ENCODE measurements around the gene GLDN. TPM values are rescaled to one million over a fixed set of nuclear protein-coding genes. Genes with fewer than 3 reads are reported as not detected.

Gene GLDN
- total RNA-seq, 4 donors from 2014 or later = 68.6 to 85.4 (median 79.3) TPM

DNA sequence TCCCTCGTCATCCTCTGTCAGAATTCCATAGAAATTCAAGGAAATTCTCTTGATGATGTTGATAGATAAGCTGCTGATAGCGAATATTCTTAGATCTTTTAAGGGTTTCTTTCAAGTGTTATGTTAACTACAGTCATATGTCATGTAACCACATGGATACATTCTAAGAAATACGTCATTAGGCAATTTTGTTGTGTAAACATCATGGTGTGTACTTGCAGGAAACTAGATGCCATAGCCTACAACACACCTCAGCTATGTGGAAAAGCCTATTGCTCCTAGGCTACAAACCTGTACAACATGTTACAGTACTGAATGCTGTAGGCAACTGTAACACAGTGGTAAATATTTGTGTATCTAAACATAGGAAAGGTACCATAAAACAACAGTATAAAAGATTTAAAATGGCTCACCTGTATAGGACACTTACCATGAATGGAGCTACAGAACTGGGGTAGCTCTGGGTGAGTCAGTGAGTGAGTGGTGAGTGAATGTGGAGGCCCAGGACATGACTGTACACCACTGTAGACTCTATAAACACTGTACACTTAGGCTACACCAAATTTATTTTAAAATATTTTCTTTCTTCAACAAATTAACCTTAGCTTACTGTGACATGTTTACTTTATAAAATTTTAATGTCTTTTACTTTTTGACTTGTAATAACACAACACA lies 34.6 kb downstream of the GLDN start:
- TF ChIP-seq EP300 (IDR thresholded peaks at IDR 0.05) (no peak), POLR2A (IDR thresholded peaks at IDR 0.05) (no peak)
- TF ChIP-seq, protein P1, sequence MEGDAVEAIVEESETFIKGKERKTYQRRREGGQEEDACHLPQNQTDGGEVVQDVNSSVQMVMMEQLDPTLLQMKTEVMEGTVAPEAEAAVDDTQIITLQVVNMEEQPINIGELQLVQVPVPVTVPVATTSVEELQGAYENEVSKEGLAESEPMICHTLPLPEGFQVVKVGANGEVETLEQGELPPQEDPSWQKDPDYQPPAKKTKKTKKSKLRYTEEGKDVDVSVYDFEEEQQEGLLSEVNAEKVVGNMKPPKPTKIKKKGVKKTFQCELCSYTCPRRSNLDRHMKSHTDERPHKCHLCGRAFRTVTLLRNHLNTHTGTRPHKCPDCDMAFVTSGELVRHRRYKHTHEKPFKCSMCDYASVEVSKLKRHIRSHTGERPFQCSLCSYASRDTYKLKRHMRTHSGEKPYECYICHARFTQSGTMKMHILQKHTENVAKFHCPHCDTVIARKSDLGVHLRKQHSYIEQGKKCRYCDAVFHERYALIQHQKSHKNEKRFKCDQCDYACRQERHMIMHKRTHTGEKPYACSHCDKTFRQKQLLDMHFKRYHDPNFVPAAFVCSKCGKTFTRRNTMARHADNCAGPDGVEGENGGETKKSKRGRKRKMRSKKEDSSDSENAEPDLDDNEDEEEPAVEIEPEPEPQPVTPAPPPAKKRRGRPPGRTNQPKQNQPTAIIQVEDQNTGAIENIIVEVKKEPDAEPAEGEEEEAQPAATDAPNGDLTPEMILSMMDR (IDR thresholded peaks at IDR 0.05) = no peak
- H3K36me3 ChIP-seq = no peaks in the 10 kb centered on the region

DNA sequence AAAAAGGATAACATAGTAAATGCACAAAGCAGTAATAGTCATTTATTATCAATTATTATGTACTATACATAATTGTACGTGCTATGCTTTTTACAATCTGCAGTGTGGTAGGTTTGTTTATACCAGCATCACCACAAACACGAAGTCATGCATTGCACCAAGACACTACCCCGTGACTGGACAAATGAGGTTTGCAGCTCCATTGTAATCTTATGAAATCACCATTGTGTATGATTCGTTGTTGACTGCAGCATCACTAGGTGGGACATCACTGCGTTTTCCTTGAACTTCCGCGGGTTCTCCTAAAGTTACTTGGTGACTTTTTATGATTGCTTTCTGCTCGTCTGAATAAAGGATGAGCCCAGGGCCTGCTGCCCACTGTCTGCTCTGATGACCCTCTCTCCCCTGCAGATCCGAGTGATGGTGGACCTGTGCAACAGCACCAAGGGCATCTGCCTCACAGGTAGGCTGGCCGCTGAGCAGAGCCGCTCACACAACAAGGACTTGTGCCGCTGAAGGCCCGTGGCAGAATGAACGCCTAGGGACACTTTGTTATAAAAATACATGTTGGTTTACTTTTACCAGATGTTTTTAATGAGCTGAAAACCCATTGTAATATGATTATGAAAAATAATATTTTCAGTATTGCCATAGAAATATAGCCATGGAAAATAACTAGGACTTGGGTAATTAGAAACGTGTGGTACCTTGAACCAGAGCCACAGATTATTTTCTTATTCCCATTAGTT lies 35.8 kb downstream of the GLDN start:
- DNase-seq (ENCODE audit: low spot score in 2 of 2) = no peak
- 77 to 78% methylated on average over 15 of the region's 15 CpGs for WGBS, 2 donors
- Histone ChIP-seq H3K9me3 (no peaks in the 10 kb centered on the region), H3K4me3 (no peak overlapping the region), H3K27ac (no peak overlapping the region), H3K4me1 (peaks cover 0 to 11% (median 0%) of the 10 kb centered on the region in 4 donors), H3K36me3 (no peaks in the 10 kb centered on the region), H3K27me3 (no peaks in the 10 kb centered on the region)
- TF ChIP-seq, protein P1 (IDR thresholded peaks at IDR 0.05) = no peak
- TF ChIP-seq EP300 (IDR thresholded peaks at IDR 0.05) (no peak), POLR2A (IDR thresholded peaks at IDR 0.05) (no peak)

More for the DNA sequence above, 34.6 kb downstream of the GLDN start:
- Histone ChIP-seq H3K9me3 (no peaks in the 10 kb centered on the region), H3K4me3 (no peak overlapping the region), H3K4me1 (peaks cover 0 to 10% (median 0%) of the 10 kb centered on the region in 4 donors), H3K27me3 (no peaks in the 10 kb centered on the region), H3K27ac (no peak overlapping the region)
- 87 to 89% methylated on average over 3 of the region's 3 CpGs for WGBS, 2 donors
- no peak for DNase-seq (ENCODE audit: low spot score in 2 of 2)

DNA sequence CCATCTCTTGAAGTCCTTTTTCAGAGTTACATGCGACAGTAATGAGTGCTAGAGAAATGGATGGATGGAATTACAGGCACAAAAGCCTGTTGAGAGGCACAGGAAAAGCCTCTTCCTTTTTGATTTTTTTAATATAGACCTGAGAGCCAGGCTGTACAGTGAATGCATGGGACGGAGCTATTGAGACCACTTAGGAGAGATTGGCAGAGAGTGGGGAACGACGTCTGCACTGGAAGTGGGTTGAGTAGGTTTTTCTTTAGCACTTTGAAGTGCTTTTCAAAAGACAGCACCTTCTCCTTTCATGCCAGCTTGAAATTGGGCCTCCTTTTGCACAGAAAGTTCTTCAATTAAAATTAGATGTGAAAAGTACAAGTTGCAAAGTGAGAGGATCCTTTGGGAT lies 37.0 kb downstream of the GLDN start:
- WGBS, 2 donors = 92 to 93% methylated on average over 4 of the region's 4 CpGs

DNA sequence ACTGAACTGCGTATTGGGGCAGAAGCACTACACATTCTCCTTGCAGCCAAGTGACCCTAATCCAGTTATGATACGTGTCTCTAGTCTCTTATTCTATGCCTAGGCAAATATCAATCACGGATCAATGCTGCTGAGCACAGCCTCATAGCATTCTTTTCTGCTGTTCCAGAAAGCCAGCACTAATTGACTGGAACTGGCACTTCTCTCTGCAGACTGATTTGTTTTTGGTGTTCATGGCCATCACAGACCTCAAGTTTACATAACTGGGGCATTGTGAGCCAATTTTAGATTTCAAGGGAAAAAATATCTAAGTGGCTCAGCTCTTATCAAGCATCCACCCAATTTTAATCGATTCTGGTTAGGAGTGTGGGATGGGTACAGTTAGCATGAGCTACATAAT lies 37.9 kb downstream of the GLDN start:
- WGBS, 2 donors = 71 to 82% methylated on average over 4 of the region's 4 CpGs
- H3K36me3 ChIP-seq = no peaks in the 10 kb centered on the region
- H3K9me3 ChIP-seq = no peaks in the 10 kb centered on the region
- H3K27ac ChIP-seq = no peak overlapping the region
- no peak overlapping the region for H3K4me3 ChIP-seq
- DNase-seq (ENCODE audit: low spot score in 2 of 2) = no peak
- TF ChIP-seq EP300 (IDR thresholded peaks at IDR 0.05) (no peak), POLR2A (IDR thresholded peaks at IDR 0.05) (no peak)
- TF ChIP-seq, protein P1 (IDR thresholded peaks at IDR 0.05) = no peak
- H3K27me3 ChIP-seq = no peaks in the 10 kb centered on the region
- peaks cover 0 to 11% (median 0%) of the 10 kb centered on the region in 4 donors for H3K4me1 ChIP-seq

More for the DNA sequence above, 37.0 kb downstream of the GLDN start:
- Histone ChIP-seq H3K36me3 (no peaks in the 10 kb centered on the region), H3K27me3 (no peaks in the 10 kb centered on the region), H3K27ac (no peak overlapping the region), H3K4me3 (no peak overlapping the region), H3K9me3 (no peaks in the 10 kb centered on the region), H3K4me1 (peaks cover 0 to 11% (median 0%) of the 10 kb centered on the region in 4 donors)
- DNase-seq (ENCODE audit: low spot score in 2 of 2) = no peak
- TF ChIP-seq POLR2A (IDR thresholded peaks at IDR 0.05) (no peak), EP300 (IDR thresholded peaks at IDR 0.05) (no peak)
- TF ChIP-seq, protein P1 (IDR thresholded peaks at IDR 0.05) = no peak

Measured in tibial nerve (tissue), 4 donors.